Measurements from ENCODE around the gene SPDYE16. TPM values are rescaled to one million over a fixed set of nuclear protein-coding genes. Genes with fewer than 3 reads are reported as not detected.

The SPDYE16 gene, protein sequence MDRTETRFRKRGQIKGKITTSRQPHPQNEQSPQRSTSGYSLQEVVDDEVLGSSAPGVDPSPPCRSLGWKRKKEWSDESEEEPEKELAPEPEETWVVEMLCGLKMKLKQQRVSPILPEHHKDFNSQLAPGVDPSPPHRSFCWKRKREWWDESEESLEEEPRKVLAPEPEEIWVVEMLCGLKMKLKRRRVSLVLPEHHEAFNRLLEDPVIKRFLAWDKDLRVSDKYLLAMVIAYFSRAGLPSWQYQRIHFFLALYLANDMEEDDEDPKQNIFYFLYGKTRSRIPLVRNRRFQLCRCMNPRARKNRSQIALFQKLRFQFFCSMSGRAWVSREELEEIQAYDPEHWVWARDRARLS
- 0.12 and 0.15 TPM in 2 replicates for total RNA-seq (ENCODE audit: low replicate concordance)

GRCh38 chr7:76543197-76543596, at the start of gene SPDYE16:
Gene SPDYE16 (minus strand): TSS chr7:76543297. CDS start chr7:76541459, 1,838 bp downstream.

GRCh38 chr7:76509931-76510877, 32.9 kb downstream of the SPDYE16 start, which contains the start of gene UPK3B:
Gene UPK3B (plus strand): TSS chr7:76510552. CDS start chr7:76510653, 101 bp downstream.

Other genes with a start within 250 kb of the SPDYE16 start
- 31.0 and 39.5 TPM in 2 replicates for gene HSPB1, start 240.6 kb downstream of the SPDYE16 start, total RNA-seq (ENCODE audit: low replicate concordance)
- gene YWHAG, start 184.3 kb downstream of the SPDYE16 start, total RNA-seq (ENCODE audit: low replicate concordance), result 62.2 and 84.9 TPM in 2 replicates
- 0.68 TPM in 1 of 2 replicates, not detected in the other for gene SSC4D, start 133.6 kb downstream of the SPDYE16 start, total RNA-seq (ENCODE audit: low replicate concordance)
- 1.4 and 2.2 TPM in 2 replicates for gene ZP3, start 118.3 kb downstream of the SPDYE16 start, total RNA-seq (ENCODE audit: low replicate concordance)
- 0.94 and 3.2 TPM in 2 replicates for gene DTX2, start 81.6 kb downstream of the SPDYE16 start, total RNA-seq (ENCODE audit: low replicate concordance)
- 0.08 TPM in 1 of 2 replicates, not detected in the other for gene UPK3B, start 32.7 kb downstream of the SPDYE16 start, total RNA-seq (ENCODE audit: low replicate concordance)
- 0.59 and 3.5 TPM in 2 replicates for gene POMZP3, start 84.0 kb upstream of the SPDYE16 start, total RNA-seq (ENCODE audit: low replicate concordance)

All from smooth muscle cell of the coronary artery (primary cell).